Stimulated activated CD4-positive, alpha-beta T cell treated with anti-CD3 and anti-CD28 coated beads, Interleukin-12 subunit alpha, Interleukin-12 subunit beta, amount 100 ng/mL, for 24 hours (primary cell): ENCODE measurements around the gene FBXW7.
"Not testable (repeated sequence)": the region's sequence is repeated elsewhere in the genome, so short reads cannot be mapped to it uniquely, and the experiment has no call there.

Source experiments
- DNase-seq, 2 experiments: peaks; one replicate each; pipeline ENCODE4 v3.0.0-alpha.2; 2020; ENCODE audit warnings: low read depth in 2 of 2

FBXW7 gene

DNA sequence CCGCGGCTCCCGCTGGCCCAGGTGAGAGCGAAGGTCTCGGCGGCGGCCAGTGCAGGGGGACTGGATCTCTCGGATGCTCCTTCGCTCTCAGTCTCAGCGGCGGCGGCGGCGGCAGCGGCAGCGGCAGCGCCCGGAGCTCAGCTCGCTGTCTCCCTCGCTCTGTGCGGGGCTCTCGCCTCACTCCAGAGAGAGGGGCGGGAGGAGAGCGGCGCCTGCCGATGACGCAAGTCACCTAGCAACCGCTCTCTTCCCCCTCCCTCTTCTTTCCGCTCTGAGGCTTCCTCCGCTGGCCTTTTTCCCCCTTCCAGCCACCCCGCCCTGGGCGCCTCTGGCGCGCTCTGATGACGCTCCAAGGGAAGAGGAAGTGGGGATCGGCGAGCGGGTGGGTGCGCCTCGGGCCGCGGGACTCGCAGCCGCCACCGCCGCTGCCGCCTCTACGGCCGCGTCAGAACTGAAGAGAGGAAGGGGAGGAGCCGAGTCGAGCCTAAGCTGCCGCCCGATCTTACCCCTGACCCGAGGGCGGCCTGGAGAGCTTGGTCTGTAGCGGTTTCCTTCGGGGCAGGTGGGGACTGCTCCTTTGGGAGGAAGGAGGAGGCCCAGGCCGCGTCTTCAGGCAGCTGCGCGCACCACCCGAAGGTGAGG lies at the start of gene FBXW7:
Gene FBXW7 (minus strand): TSS at position 190 of the 642 bp plus-strand sequence. CDS start 124,289 bp downstream, outside the sequence.
- peak; percentile 98 to 99 for DNase-seq

GRCh38 chr4:152585023-152585441 lies 49.1 kb upstream of the FBXW7 start:
- DNase-seq: no peak

- no peak for DNase-seq
Measured at GRCh38 chr4:152581536-152582160, 45.8 kb upstream of the FBXW7 start.

GRCh38 chr4:152579916-152580315 lies 44.0 kb upstream of the FBXW7 start:
- DNase-seq: no peak

GRCh38 chr4:152579107-152579764 lies 43.3 kb upstream of the FBXW7 start:
- DNase-seq: no peak

DNA sequence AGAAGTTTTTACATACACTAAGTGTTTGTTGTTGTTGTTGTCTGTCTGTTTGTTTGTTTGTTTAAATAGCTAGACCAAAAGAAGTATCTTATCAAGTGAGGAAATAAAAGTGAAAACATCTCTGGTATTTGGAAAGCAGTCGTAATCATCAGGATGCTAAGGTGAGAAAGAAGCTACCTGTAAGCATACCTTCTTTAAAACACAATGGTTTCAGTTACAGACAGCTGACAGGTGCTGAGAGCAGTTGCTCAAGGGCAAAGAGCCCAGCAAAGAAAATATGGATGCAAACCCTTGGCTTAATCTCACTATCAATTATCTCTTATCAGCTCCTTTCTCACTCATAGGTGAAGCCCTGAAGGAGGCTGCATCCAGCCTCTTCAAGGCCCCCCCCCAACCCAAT lies 42.8 kb upstream of the FBXW7 start:
- no peak for DNase-seq

- no peak for DNase-seq
Measured at GRCh38 chr4:152577708-152578396, 42.0 kb upstream of the FBXW7 start.

DNA sequence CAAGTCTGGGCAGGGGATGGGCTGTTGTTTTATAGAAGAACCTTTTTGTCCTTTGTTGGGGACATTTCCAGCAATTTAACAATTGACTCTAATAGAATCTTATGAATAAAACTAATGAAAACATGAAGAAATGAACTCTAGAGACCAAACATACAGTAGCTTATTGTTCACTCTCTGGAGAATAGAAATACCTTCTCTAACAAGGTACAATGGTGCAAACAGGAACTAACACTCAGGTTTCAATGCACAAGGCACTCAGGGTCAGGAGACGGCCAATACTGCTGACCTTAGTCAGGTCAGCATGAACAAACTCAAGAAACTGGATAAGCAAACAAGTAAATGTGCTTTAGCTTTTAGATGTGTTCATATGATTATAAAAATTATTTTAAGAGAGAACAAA lies 39.6 kb upstream of the FBXW7 start:
- no peak for DNase-seq

DNA sequence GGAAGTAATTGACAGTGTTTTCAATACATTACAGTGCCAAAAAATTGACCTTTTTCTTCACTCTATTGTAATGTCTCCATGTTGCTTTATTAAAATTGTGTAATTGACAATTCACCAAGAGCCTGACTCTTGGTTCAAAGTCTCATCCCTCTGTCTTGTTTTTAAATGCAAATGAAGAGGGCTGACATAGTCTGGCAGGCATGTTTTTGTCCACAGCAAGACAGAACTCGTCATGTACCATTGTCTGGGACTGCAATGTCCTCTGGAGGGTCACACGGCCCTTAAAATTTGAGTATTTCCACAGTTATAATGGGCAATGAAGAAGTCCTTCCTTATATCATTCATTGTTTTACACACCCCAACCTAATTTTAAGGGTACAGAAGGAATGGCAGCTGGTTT lies 38.0 kb upstream of the FBXW7 start:
- DNase-seq: no peak

DNA sequence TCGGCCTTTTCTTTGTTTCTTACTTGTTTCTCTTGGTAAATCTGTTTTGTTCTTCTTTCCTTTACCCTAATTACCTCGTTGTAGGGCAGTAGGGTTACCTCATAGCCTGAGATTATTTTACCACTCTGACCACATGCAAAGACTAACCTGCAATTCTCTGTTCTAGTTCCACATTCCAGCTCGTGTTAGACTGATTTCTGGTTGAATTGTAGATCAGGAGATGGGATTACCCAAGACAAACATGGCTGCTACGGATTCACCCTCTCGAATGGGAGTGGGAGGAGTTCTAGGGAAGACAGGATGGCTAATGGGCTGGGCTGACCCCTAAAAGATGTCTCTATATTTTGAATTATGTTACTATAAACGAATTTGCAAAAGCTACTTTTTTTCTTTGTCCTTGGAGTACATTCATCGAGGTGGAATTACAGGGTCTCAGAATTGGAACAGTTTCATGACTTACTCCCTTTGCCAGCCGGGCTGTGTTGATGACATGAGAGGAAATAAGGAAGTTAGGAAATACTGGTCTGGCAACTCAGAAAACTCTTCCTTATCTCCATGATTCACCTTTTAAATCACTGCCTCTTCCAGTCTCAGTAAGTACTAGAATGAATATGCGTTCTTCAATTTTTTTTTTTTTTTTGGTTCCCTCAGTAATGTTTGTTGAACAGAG lies 36.7 kb upstream of the FBXW7 start:
- DNase-seq: no peak

- DNase-seq: no peak
Measured at GRCh38 chr4:152571770-152572169, 35.9 kb upstream of the FBXW7 start.

- no peak for DNase-seq
Measured at GRCh38 chr4:152571296-152571695, 35.4 kb upstream of the FBXW7 start.

DNA sequence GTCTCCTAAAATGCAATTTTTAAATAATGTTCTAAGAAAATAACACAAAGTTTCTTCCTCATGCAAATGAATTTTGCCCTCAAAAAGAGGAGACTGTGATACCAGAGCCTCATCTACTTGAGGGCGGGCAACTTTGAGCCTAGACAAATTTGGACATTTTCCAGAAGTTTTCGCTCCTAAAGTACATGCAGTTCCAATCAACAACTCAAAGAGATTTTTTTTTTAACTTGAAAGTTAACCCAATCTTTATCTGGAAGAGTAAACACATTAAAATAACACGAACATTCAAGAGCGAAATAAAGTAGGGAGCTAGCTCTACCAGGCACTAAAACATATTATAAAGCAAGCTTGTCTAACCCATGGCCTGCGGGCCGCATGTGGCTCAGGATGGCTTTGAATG lies 29.4 kb upstream of the FBXW7 start:
- no peak for DNase-seq

- DNase-seq: no peak
Measured at GRCh38 chr4:152564336-152564735, 28.4 kb upstream of the FBXW7 start.

DNA sequence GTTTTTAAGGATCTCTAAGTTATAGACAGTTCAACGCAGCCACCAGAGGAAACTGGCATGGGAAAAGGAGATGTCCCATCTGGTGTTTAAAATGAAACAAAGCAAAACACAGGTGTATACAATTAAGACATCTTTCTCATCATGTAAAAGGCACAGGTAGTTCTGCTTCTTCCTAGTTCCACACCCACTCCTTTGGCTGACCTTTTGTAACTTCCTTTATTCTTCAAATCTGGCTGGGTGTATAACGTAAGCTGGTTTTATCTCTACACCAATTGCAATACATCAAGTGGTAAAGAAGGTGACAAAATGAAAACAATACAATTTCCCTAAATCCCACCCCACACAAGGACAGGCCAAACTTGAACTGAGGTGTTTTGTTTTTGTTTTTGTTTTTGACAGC lies 27.3 kb upstream of the FBXW7 start:
- no peak for DNase-seq

DNA sequence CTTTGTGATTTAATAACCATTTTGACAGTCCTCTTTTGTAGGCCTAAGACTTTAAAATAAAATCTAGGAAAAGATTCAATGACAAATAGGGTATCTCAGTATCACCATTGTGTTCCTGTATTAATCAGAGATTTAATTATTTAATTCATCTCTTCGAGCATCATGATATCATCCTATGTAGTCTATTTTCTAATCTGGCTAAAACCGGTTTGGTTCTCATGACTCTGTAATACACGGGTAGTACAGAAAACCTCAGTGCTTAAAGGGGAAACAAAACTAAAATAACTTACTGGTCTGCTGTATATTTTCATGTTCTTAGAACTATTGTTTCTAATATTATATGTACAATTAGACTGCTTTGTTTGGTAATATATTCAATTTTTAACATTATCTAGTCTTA lies 23.7 kb upstream of the FBXW7 start:
- no peak for DNase-seq

GRCh38 chr4:152558396-152558795 lies 22.5 kb upstream of the FBXW7 start:
- DNase-seq: no peak

DNA sequence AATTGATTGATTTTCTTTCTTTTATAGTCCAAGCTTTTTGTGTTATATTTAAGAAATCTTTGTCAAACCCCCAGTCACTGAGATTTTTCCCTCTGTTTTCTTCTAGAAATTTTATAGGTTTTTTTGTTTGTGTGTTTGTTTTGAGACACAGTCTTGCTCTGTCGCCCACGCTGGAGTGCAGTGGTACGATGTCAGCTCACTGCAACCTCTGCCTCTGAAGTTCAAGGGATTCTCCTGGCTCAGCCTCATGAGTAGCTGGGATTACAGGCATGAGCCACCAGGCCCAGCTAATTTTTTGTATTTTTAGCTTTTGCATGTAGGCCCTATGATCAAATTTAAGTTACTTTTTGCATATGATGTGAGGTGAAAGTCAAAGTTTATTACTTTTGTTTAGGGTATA lies 20.9 kb upstream of the FBXW7 start:
- no peak for DNase-seq

DNA sequence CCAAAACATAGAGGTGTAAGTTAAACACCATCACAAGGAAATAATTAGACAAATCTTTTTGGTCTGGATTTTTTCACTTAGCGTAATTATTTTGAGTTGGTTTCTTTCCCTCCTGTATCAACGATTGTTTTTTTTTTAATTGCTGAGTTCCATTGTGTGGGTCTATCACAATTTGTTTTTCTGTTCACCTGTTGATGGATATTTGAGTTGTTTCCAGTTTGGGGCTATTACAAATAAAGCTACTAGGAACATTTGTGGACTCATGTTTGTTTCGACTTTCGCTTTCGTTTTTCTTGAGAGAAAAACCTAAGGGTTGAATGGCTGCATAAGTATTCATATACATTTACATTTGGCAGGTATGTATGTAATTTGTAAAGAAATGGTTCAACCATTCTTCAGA lies 20.4 kb upstream of the FBXW7 start:
- no peak for DNase-seq

- DNase-seq: no peak
Measured at GRCh38 chr4:152554742-152555141, 18.9 kb upstream of the FBXW7 start.

DNA sequence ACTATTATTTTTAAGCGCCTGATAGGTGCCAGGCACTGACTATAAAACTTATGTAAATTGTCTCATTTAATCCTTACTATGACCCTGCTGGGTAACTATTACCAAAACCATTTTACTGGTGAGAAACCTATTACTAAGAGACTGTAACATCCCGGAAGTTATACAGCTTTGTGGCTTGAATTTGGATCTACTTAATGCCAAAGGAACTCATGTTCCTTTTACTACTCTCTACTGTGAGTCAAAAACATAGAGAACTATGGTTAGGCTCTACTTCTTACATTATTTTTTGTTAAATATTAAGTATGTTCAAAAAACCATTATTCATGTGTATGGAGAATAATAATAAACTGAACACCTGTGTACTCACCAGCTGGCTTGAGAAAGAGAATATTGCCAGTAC lies 14.8 kb upstream of the FBXW7 start:
- not testable (repeated sequence) for DNase-seq

DNA sequence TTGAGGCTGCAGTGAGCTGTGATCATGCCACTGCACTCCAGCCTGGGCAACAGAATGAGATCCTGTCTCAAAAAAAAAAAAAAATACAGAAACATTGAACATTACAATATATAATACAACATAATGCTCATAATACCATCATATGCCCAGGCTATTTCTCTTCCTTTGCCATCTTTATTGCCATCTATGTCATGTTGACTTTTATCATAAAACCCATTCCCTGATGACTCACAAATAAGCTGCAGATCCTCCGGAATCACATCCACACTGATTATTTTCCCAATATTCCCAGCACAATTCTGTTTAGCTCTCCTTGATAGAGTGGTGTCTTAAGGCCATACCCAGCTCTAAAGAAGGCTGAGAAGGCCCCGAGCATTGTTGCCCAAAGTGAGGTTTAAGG lies 9.2 kb upstream of the FBXW7 start:
- DNase-seq: no peak
